OCI-M2 (cell line): ENCODE measurements around the gene CASTOR1.
A peak's percentile ranks its signal among the peaks of the same experiment; 100 is the strongest.
"Not testable (repeated sequence)": the region's sequence is repeated elsewhere in the genome, so short reads cannot be mapped to it uniquely, and the experiment has no call there.

Experiments used
- DNase-seq: peaks from one replicate; lab custom pipeline; 2025; ENCODE audit not compliant: unreplicated experiment; lab: John Stamatoyannopoulos, UW

CASTOR1 gene

GRCh38 chr22:30289141-30289979 is at the start of gene CASTOR1:
Gene CASTOR1 (minus strand): TSS chr22:30289505. CDS start chr22:30289497, 8 bp downstream.
- peak; percentile 68 for DNase-seq

GRCh38 chr22:30338802-30339201 is 49.5 kb upstream of the CASTOR1 start:
- no peak for DNase-seq

GRCh38 chr22:30338341-30338740 is 49.0 kb upstream of the CASTOR1 start:
- not testable (repeated sequence) for DNase-seq

- no peak for DNase-seq
Observed at GRCh38 chr22:30337461-30337778, 48.1 kb upstream of the CASTOR1 start.

- DNase-seq: no peak
Observed at GRCh38 chr22:30336752-30337460, 47.6 kb upstream of the CASTOR1 start.

- DNase-seq: no peak
Observed at GRCh38 chr22:30335236-30335635, 45.9 kb upstream of the CASTOR1 start.

- no peak for DNase-seq
Observed at GRCh38 chr22:30334646-30335045, 45.3 kb upstream of the CASTOR1 start.

GRCh38 chr22:30333707-30334087 is 44.4 kb upstream of the CASTOR1 start:
- no peak for DNase-seq

- no peak for DNase-seq
Observed at GRCh38 chr22:30332994-30333706, 43.8 kb upstream of the CASTOR1 start.

- no peak for DNase-seq
Observed at GRCh38 chr22:30332551-30332950, 43.2 kb upstream of the CASTOR1 start.

GRCh38 chr22:30328466-30329049 is 39.3 kb upstream of the CASTOR1 start:
- DNase-seq: no peak

- DNase-seq: no peak
Observed at GRCh38 chr22:30327864-30328345, 38.6 kb upstream of the CASTOR1 start.

GRCh38 chr22:30326706-30327362 is 37.5 kb upstream of the CASTOR1 start, which contains the start of gene TBC1D10A:
Gene TBC1D10A (minus strand): TSS chr22:30326941. CDS start chr22:30326881, 60 bp downstream.
- DNase-seq: no peak

- DNase-seq: no peak
Observed at GRCh38 chr22:30326255-30326705, 37.0 kb upstream of the CASTOR1 start.

GRCh38 chr22:30325724-30326254 is 36.5 kb upstream of the CASTOR1 start:
- no peak for DNase-seq

GRCh38 chr22:30325065-30325720 is 35.9 kb upstream of the CASTOR1 start:
- no peak for DNase-seq

GRCh38 chr22:30324014-30324730 is 34.9 kb upstream of the CASTOR1 start:
- no peak for DNase-seq

- DNase-seq: no peak
Observed at GRCh38 chr22:30323246-30323645, 33.9 kb upstream of the CASTOR1 start.

GRCh38 chr22:30321461-30321860 is 32.2 kb upstream of the CASTOR1 start:
- DNase-seq: no peak
